ENCODE measurements around the gene HTRA1.

Gene HTRA1

DNA sequence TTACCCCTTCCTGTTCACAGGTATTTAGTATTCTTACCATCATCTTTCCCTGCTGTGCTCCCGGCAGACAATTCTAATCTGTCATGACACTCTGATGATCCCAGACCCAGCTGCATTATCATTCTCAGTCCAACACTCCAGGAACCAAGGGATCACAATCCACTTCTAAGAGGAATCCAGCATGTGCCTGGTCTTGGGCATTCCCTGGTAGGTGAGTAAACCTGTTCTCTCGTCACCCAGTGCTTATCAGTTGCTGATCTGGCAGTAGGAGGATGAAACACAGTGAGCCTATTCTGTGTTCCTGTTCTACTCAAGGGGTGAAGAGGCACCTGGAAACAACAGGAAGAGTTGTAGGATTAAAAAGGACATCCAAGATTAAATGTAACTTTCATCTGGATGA lies 97.9 kb downstream of the HTRA1 start:
- Mint-ChIP-seq H3K4me3 (no peak overlapping the region), H3K9me3 (no peaks in the 10 kb centered on the region), H3K36me3 (ENCODE audit: low read depth) (no peaks in the 10 kb centered on the region), H3K27ac (no peak overlapping the region), H3K27me3 (ENCODE audit: low read depth) (peaks cover 31% of the 10 kb centered on the region), H3K4me1 (ENCODE audit: low read depth) (peaks cover 9% of the 10 kb centered on the region)
- DNase-seq (ENCODE audit: low spot score), result no peak

DNA sequence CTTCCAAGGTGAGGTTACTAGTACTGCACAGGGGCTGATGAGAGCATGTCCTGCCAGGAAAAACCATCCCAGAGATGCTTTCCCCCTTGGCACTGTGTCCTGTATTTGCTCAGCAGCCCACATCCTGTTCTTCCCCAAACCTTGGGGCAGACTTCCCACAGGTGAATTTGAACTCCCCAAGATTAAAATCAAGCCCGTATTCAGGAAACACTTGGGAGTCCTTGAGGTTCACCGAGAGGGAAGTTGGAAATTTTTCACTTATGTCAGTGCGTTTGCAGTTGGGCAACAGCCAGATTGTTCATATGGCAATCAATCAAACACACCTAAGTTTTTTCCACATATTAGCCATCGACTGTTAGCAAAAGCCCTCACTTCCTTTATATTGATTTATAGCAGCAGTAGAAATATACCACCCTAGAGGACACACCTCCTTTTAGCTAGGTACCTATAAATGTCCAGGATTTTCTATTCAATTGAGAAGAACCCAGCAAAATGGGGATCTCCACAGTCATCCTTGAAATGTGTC lies 99.0 kb downstream of the HTRA1 start, which contains the start of gene DMBT1:
DMBT1 (plus strand) TSS at position 476 of the 526 bp plus-strand sequence; CDS start at position 493, 17 bp downstream.
- no peaks in the 10 kb centered on the region for H3K9me3 Mint-ChIP-seq
- peaks cover 37% of the 10 kb centered on the region for H3K27me3 Mint-ChIP-seq (ENCODE audit: low read depth)
- H3K36me3 Mint-ChIP-seq (ENCODE audit: low read depth), result no peaks in the 10 kb centered on the region
- DNase-seq (ENCODE audit: low spot score), result no peak
- no peak within 1 kb of the TSS for H3K4me3 Mint-ChIP-seq
- no peak within 1 kb of the TSS for H3K27ac Mint-ChIP-seq
- H3K4me1 Mint-ChIP-seq (ENCODE audit: low read depth), result peaks cover 9% of the 10 kb centered on the region

DNA sequence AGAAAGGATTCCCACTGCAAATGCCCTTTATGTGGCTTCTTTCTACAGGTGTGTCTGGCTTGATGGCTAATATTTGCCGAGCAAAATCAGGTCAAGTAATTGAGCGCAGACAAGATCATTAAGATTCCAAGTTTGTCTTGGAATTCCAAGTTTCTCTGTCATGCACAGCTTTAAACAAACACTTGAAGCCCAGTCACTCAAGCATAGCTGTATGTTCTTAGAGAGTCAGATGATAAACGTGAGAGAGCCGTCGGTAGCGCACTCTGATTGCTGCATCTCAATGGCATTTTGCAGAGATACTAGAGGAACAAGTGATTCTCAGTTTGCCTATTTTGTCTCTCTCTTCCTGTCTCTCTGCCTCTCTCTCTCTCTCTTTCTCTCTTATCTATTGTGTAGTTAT lies 99.9 kb downstream of the HTRA1 start:
- no peak overlapping the region for H3K27ac Mint-ChIP-seq
- DNase-seq (ENCODE audit: low spot score), result no peak
- no peaks in the 10 kb centered on the region for H3K36me3 Mint-ChIP-seq (ENCODE audit: low read depth)
- peaks cover 43% of the 10 kb centered on the region for H3K27me3 Mint-ChIP-seq (ENCODE audit: low read depth)
- no peaks in the 10 kb centered on the region for H3K9me3 Mint-ChIP-seq
- H3K4me3 Mint-ChIP-seq, result no peak overlapping the region
- H3K4me1 Mint-ChIP-seq (ENCODE audit: low read depth), result peaks cover 12% of the 10 kb centered on the region

DNA sequence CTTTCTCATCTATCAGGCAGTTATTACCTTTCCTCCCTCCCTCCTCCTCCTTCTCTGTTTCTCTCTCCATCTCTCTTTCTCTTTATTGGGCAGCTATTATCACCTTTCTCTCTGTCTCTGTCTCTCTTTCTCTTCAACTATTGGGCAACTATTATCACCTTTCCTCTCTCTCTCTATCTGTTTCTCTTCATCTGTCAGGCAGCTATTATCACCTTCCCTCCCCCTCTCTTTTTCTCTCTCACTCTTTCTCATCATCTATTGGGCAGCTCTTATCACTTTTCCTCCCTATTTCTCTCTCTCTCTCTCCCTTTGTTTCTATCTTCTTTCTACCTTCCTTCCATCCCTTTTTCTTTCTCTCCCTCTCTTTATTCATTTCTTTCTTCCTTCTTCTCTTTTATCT lies 100.4 kb downstream of the HTRA1 start:
- no peaks in the 10 kb centered on the region for H3K9me3 Mint-ChIP-seq
- H3K4me3 Mint-ChIP-seq, result no peak overlapping the region
- H3K27ac Mint-ChIP-seq, result no peak overlapping the region
- DNase-seq (ENCODE audit: low spot score), result no peak
- peaks cover 12% of the 10 kb centered on the region for H3K4me1 Mint-ChIP-seq (ENCODE audit: low read depth)
- H3K27me3 Mint-ChIP-seq (ENCODE audit: low read depth), result peaks cover 43% of the 10 kb centered on the region
- H3K36me3 Mint-ChIP-seq (ENCODE audit: low read depth), result no peaks in the 10 kb centered on the region

All from T-helper 2 cell treated with Interferon-gamma antibody and Interleukin-4, amounts not matched to agents 5 μg/mL and 100 μg/mL, for 36 hours (primary cell).